RPMI8226 (cell line): ENCODE results near the gene TMEM121.
"Not testable (repeated sequence)": the region's sequence is repeated elsewhere in the genome, so short reads cannot be mapped to it uniquely, and the experiment has no call there.

ENCODE experiments used
- DNase-seq: peaks from one replicate; pipeline ENCODE4 v3.0.0-alpha.2; 2015

The TMEM121 gene

GRCh38 chr14:105571181-105571951, 45.0 kb downstream of the TMEM121 start:
- not testable (repeated sequence) for DNase-seq

GRCh38 chr14:105572063-105572462, 45.7 kb downstream of the TMEM121 start:
- not testable (repeated sequence) for DNase-seq

- DNase-seq = not testable (repeated sequence)
These were observed 47.5 kb downstream of the TMEM121 start for GRCh38 chr14:105573841-105574240.

- DNase-seq = not testable (repeated sequence)
These were observed 48.0 kb downstream of the TMEM121 start for GRCh38 chr14:105574411-105574810.

GRCh38 chr14:105575016-105575700, 48.8 kb downstream of the TMEM121 start:
- peak; percentile 21 for DNase-seq

GRCh38 chr14:105576525-105577088, 50.2 kb downstream of the TMEM121 start:
- no peak for DNase-seq

GRCh38 chr14:105577314-105577861, 51.0 kb downstream of the TMEM121 start:
- no peak for DNase-seq

- DNase-seq = no peak
These were observed 51.7 kb downstream of the TMEM121 start for GRCh38 chr14:105578070-105578469.

GRCh38 chr14:105579221-105579620, 52.8 kb downstream of the TMEM121 start:
- DNase-seq = not testable (repeated sequence)
